IMR-90 (cell line): ENCODE results near the gene CFDP1. TPM values are rescaled to one million over a fixed set of nuclear protein-coding genes. Genes with fewer than 3 reads are reported as not detected.

Source experiments
- ATAC-seq: fragments of 200-7000 bp; cut with Tn5 transposase; 2 replicates; pipeline ENCODE4 v1.9.1; 2020; ENCODE audit warnings: low read depth, mild to moderate bottlenecking, moderate library complexity
- BruUV-seq: library from RNA; stranded (reverse); fragments of 400-500 nt; replicated peaks from 2 replicates; lab custom pipeline; 2021; lab: Mats Ljungman, UMichigan
- CTCF ChIA-PET: fragments of 300-600 bp; formaldehyde crosslinking; extraction: SDS; loops from one replicate; lab custom pipeline; 2021; ENCODE audit warnings: antibody characterized with exemption; lab: Yijun Ruan, JAX
- POLR2A ChIA-PET: fragments of 300-600 bp; sonication (Branson Sonifier 250); formaldehyde crosslinking; loops from one replicate; lab custom pipeline; 2022; ENCODE audit warnings: antibody characterized with exemption; ENCODE audit not compliant: unreplicated experiment; lab: Charles Lee
- DNase-seq: peaks from one replicate; pipeline ENCODE4 v3.0.0; 2013
- H2AFZ ChIP-seq: replicated peaks from 2 replicates; pipeline ENCODE3; 2013; ENCODE audit warnings: low read length, mild to moderate bottlenecking; ENCODE audit not compliant: poor library complexity
- H2AK5ac ChIP-seq: 2 replicates; pipeline ENCODE4 v1.6.1; 2013; ENCODE audit warnings: low read depth, low read length, inconsistent platforms
- H2AK9ac ChIP-seq: replicated peaks from 2 replicates; pipeline ENCODE3; 2013; ENCODE audit warnings: mild to moderate bottlenecking, low read depth, low read length, moderate library complexity; ENCODE audit not compliant: poor library complexity
- H2BK120ac ChIP-seq: 2 replicates; pipeline ENCODE4 v1.6.1; 2013; ENCODE audit warnings: low read depth, low read length, inconsistent platforms
- H2BK15ac ChIP-seq: 3 replicates; pipeline ENCODE4 v1.6.1; 2013; ENCODE audit warnings: low read depth, low read length, inconsistent platforms
- H2BK20ac ChIP-seq: 2 replicates; pipeline ENCODE4 v1.6.1; 2013; ENCODE audit warnings: low read depth, mild to moderate bottlenecking, inconsistent platforms, low read length, moderate library complexity
- H2BK5ac ChIP-seq: 2 replicates; pipeline ENCODE4 v1.6.1; 2013; ENCODE audit warnings: mild to moderate bottlenecking, low read depth, low read length, inconsistent platforms; ENCODE audit not compliant: poor library complexity, severe bottlenecking
- H3K14ac ChIP-seq: replicated peaks from 2 replicates; pipeline ENCODE4 v1.6.1; 2013; ENCODE audit warnings: low read depth, low read length, inconsistent platforms
- H3K18ac ChIP-seq: 2 replicates; pipeline ENCODE4 v1.6.1; 2013; ENCODE audit warnings: low read depth, low read length, control low read depth
- H3K23ac ChIP-seq: 2 replicates; pipeline ENCODE4 v1.6.1; 2013; ENCODE audit warnings: low read depth, low read length, inconsistent platforms
- H3K27ac ChIP-seq: 2 replicates; pipeline ENCODE4 v1.5.1; 2013; ENCODE audit warnings: mild to moderate bottlenecking, control low read depth, low read length; ENCODE audit not compliant: insufficient read depth
- H3K27me3 ChIP-seq: 2 replicates; pipeline ENCODE4 v1.6.1; 2013; ENCODE audit warnings: low read length; ENCODE audit not compliant: control insufficient read depth, insufficient read depth
- H3K36me3 ChIP-seq: 2 replicates; pipeline ENCODE4 v1.6.1; 2013; ENCODE audit warnings: low read length, mixed read lengths; ENCODE audit not compliant: control insufficient read depth, insufficient read depth
- H3K4ac ChIP-seq: 2 replicates; pipeline ENCODE4 v1.6.1; 2013; ENCODE audit warnings: low read depth, low read length, inconsistent platforms
- H3K4me1 ChIP-seq: 2 replicates; pipeline ENCODE4 v1.6.1; 2013; ENCODE audit warnings: low read length, mixed read lengths; ENCODE audit not compliant: control insufficient read depth, insufficient read depth
- H3K4me2 ChIP-seq: 2 replicates; pipeline ENCODE4 v1.6.1; 2013; ENCODE audit warnings: low read depth, mild to moderate bottlenecking, control low read depth, low read length, moderate library complexity
- H3K4me3 ChIP-seq: 2 replicates; pipeline ENCODE4 v1.5.1; 2013; ENCODE audit warnings: low read depth, mild to moderate bottlenecking, control low read depth, low read length, moderate library complexity; ENCODE audit not compliant: insufficient read depth
- H3K56ac ChIP-seq: 2 replicates; pipeline ENCODE4 v1.6.1; 2013; ENCODE audit warnings: low read length, inconsistent platforms; ENCODE audit not compliant: insufficient read depth; ENCODE audit errors: extremely low read depth
- H3K79me1 ChIP-seq, 2 experiments: 2 replicates each; pipeline ENCODE4 v1.6.1; 2013; ENCODE audit warnings: low read length in 2 of 2, inconsistent platforms in 1 of 2, low read depth in 1 of 2
- H3K9ac ChIP-seq: 2 replicates; pipeline ENCODE4 v1.6.1; 2013; ENCODE audit warnings: low read depth, low read length, control low read depth
- H3K9me1 ChIP-seq: 2 replicates; pipeline ENCODE4 v1.6.1; 2013; ENCODE audit warnings: low read length, inconsistent platforms; ENCODE audit not compliant: insufficient read depth
- H3K9me3 ChIP-seq: 2 replicates; pipeline ENCODE4 v1.6.1; 2013; ENCODE audit warnings: low read length; ENCODE audit not compliant: control insufficient read depth, insufficient read depth
- H4K20me1 ChIP-seq: 2 replicates; pipeline ENCODE4 v1.6.1; 2013; ENCODE audit warnings: low read length, inconsistent platforms; ENCODE audit not compliant: insufficient read depth
- H4K5ac ChIP-seq: 2 replicates; pipeline ENCODE4 v1.6.1; 2013; ENCODE audit warnings: mild to moderate bottlenecking, low read depth, low read length, control low read depth
- H4K8ac ChIP-seq, 2 experiments: 2 replicates each; pipeline ENCODE4 v1.6.1; 2013; ENCODE audit warnings: low read depth in 2 of 2, low read length in 2 of 2, control low read depth in 1 of 2, inconsistent platforms in 1 of 2
- H4K91ac ChIP-seq: 2 replicates; pipeline ENCODE4 v1.6.1; 2013; ENCODE audit warnings: low read depth, low read length, inconsistent platforms; ENCODE audit not compliant: insufficient read depth
- MXI1 ChIP-seq: IDR thresholded peaks from 2 replicates; pipeline ENCODE4 v1.6.1; 2012; ENCODE audit warnings: low read depth, mild to moderate bottlenecking, low read length, moderate library complexity, borderline replicate concordance
- RFX5 ChIP-seq: IDR thresholded peaks from 2 replicates; pipeline ENCODE4 v1.8.0; 2012; ENCODE audit warnings: low read depth, mild to moderate bottlenecking, low read length, moderate library complexity
- WGBS, 2 experiments: methylation state at CpG; one replicate each; pipeline versions ENCODE4 v1.1.5 to v1.1.7; 2013; ENCODE audit warnings: missing lambda C conversion rate in 2 of 2; ENCODE audit not compliant: insufficient read length in 1 of 2; ENCODE audit errors: extremely low coverage in 2 of 2; 5-methylcytosine and 5-hydroxymethylcytosine counted together
- dilution Hi-C: fragments of 300-500 bp; cut with HindIII; formaldehyde crosslinking; loops from one replicate; pipeline ENCODE4 v1.14.3; 2018; ENCODE audit warnings: low sequenced_read_pairs; ENCODE audit not compliant: unreplicated experiment
- in situ Hi-C: fragments of 300-500 bp; cut with MboI; formaldehyde crosslinking; loops from 3 replicates; pipeline ENCODE4 v1.14.3; 2019; ENCODE audit warnings: low sequenced_read_pairs, inconsistent platforms, mixed read lengths
- intact Hi-C: fragments of 100-400 bp; cut with micrococcal nuclease; formaldehyde crosslinking; loops from 2 replicates; pipeline ENCODE4 v1.10.0; 2022
- polyA plus RNA-seq, 3 experiments: library from polyadenylated mRNA; depleted of rRNA; stranded (reverse); fragments of >200 nt; gene quantifications; 2 replicates each; pipeline ENCODE4 v1.2.3, GENCODE V29; 2012; ENCODE audit warnings: low replicate concordance in 1 of 3
- total RNA-seq: library from RNA; depleted of rRNA; stranded (reverse); fragments of >200 nt; gene quantifications from 2 replicates; pipeline ENCODE4 v1.2.3, GENCODE V29; 2012
- TF ChIP-seq, protein P1 (sequence below): fragments of 150-350 bp; IDR thresholded peaks from 2 replicates; pipeline ENCODE4 v1.6.1; 2017; ENCODE audit warnings: mild to moderate bottlenecking, antibody characterized with exemption, low read length, low read depth

The CFDP1 gene
- total and polyA plus RNA-seq, 2 of the 4 experiments (the other 2 are of a cell fraction) = 15.6 to 38.7 TPM

DNA sequence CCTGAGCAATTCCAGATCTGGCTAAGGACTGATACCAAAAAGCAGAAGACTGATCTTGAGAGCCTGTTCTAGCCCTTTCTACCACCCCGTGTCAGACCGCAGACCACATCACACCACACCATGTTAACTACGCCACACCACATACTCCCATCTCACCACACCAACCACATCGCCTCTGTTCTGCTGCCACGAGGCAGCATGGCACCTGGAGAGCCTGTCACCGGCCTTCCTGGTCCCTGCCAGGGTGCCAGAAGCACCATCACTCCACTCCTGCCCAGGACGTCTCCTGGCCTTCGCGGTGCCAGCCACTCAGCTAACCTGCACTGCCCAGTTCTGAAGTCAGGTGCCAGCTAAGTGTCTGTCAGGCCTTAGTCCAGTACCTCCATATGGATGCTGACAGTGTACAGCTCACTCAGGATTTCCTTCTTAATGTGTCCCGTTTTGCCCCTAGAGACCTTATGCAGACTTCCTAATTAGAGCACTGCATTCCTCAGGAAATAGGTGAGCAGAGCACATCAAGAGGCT is 144.6 kb downstream of the CFDP1 start:
- H4K20me1 ChIP-seq = no peaks in the 10 kb centered on the region
- H3K27me3 ChIP-seq = no peaks in the 10 kb centered on the region
- H2BK5ac ChIP-seq = no peak overlapping the region
- ATAC-seq (no peak), DNase-seq (no peak)
- H3K56ac ChIP-seq = no peak overlapping the region
- no peak overlapping the region for H2BK20ac ChIP-seq
- no peak overlapping the region for H2AFZ ChIP-seq
- in situ Hi-C loops = no loop called here
- TF ChIP-seq RFX5 (no peak), MXI1 (no peak)
- TF ChIP-seq, protein P1, sequence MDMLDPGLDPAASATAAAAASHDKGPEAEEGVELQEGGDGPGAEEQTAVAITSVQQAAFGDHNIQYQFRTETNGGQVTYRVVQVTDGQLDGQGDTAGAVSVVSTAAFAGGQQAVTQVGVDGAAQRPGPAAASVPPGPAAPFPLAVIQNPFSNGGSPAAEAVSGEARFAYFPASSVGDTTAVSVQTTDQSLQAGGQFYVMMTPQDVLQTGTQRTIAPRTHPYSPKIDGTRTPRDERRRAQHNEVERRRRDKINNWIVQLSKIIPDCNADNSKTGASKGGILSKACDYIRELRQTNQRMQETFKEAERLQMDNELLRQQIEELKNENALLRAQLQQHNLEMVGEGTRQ = no peak
- no peaks in the 10 kb centered on the region; a peak in 1 of 4 replicates for H3K79me1 ChIP-seq
- no peak overlapping the region for H2AK5ac ChIP-seq
- no peak overlapping the region for H3K4me2 ChIP-seq
- H2AK9ac ChIP-seq = no peak overlapping the region
- WGBS, 2 experiments = 85% methylated on average over 3 of the region's 10 CpGs; no CpG with 5 or more reads in 1 of the 2 experiments
- intact Hi-C loops = no loop called here
- H2BK120ac ChIP-seq = no peak overlapping the region
- 0 out of 2 replicates have a peak, but pooled peaks cover 1% of the 10 kb centered on the region for H3K4me1 ChIP-seq
- H2BK15ac ChIP-seq = no peak overlapping the region
- H3K9me3 ChIP-seq = no peaks in the 10 kb centered on the region
- H3K4ac ChIP-seq = no peak overlapping the region
- no peak overlapping the region for H3K14ac ChIP-seq
- no peak overlapping the region for H3K23ac ChIP-seq
- H3K9ac ChIP-seq = no peak overlapping the region
- no peak overlapping the region for H3K18ac ChIP-seq
- ChIA-PET CTCF (no interaction called here), POLR2A (no interaction called here)
- H3K27ac ChIP-seq = no peak overlapping the region
- dilution Hi-C loops = no loop called here
- H4K91ac ChIP-seq = no peak overlapping the region
- peaks cover 12% of the 10 kb centered on the region for H3K9me1 ChIP-seq
- no peak overlapping the region for H4K8ac ChIP-seq
- H3K36me3 ChIP-seq = peaks cover 14% of the 10 kb centered on the region
- H4K5ac ChIP-seq = no peak overlapping the region
- no TSS peak for BruUV-seq
- H3K4me3 ChIP-seq = no peak overlapping the region
